ENCODE results near the gene SNX30.
A peak's percentile ranks its signal among the peaks of the same experiment; 100 is the strongest.

SNX30 gene

GRCh38 chr9:112887381-112887780 lies 136.8 kb downstream of the SNX30 start:
- no peak for TF ChIP-seq CTCF (IDR thresholded peaks at IDR 0.05; ENCODE audit: low read depth, low read length)
- H3K4me3 ChIP-seq (ENCODE audit: low read depth, low read length): no peak overlapping the region
- in situ Hi-C loops (cut with HindIII; ENCODE audit: low sequenced_read_pairs): no loop called here
- DNase-seq (ENCODE audit: low read depth, low spot score): no peak

- DNase-seq (ENCODE audit: low read depth, low spot score): no peak
- TF ChIP-seq CTCF (IDR thresholded peaks at IDR 0.05; ENCODE audit: low read depth, low read length): no peak
- H3K4me3 ChIP-seq (ENCODE audit: low read depth, low read length): peak within 1 kb of the TSS; percentile 17
- in situ Hi-C loops (cut with HindIII; ENCODE audit: low sequenced_read_pairs): no loop called here
These were observed 139.8 kb downstream of the SNX30 start, which contains the start of gene SLC46A2 for GRCh38 chr9:112890106-112891081. SLC46A2 (minus strand) TSS chr9:112890876; CDS start chr9:112890681, 195 bp downstream.

GRCh38 chr9:112891521-112891920 lies 141.0 kb downstream of the SNX30 start:
- H3K4me3 ChIP-seq (ENCODE audit: low read depth, low read length): no peak overlapping the region
- no peak for TF ChIP-seq CTCF (IDR thresholded peaks at IDR 0.05; ENCODE audit: low read depth, low read length)
- DNase-seq (ENCODE audit: low read depth, low spot score): no peak
- in situ Hi-C loops (cut with HindIII; ENCODE audit: low sequenced_read_pairs): no loop called here

GRCh38 chr9:112892981-112893380 lies 142.4 kb downstream of the SNX30 start:
- DNase-seq (ENCODE audit: low read depth, low spot score): no peak

GRCh38 chr9:112894041-112894440 lies 143.5 kb downstream of the SNX30 start:
- TF ChIP-seq CTCF (IDR thresholded peaks at IDR 0.05; ENCODE audit: low read depth, low read length): no peak
- H3K4me3 ChIP-seq (ENCODE audit: low read depth, low read length): no peak overlapping the region
- DNase-seq (ENCODE audit: low read depth, low spot score): no peak
- in situ Hi-C loops (cut with HindIII; ENCODE audit: low sequenced_read_pairs): no loop called here

More at GRCh38 chr9:112892981-112893380, 142.4 kb downstream of the SNX30 start:
- in situ Hi-C loops (cut with HindIII; ENCODE audit: low sequenced_read_pairs): no loop called here
- TF ChIP-seq CTCF (IDR thresholded peaks at IDR 0.05; ENCODE audit: low read depth, low read length): no peak
- H3K4me3 ChIP-seq (ENCODE audit: low read depth, low read length): no peak overlapping the region

- TF ChIP-seq CTCF (IDR thresholded peaks at IDR 0.05; ENCODE audit: low read depth, low read length): no peak
- in situ Hi-C loops (cut with HindIII; ENCODE audit: low sequenced_read_pairs): no loop called here
- no peak for DNase-seq (ENCODE audit: low read depth, low spot score)
- H3K4me3 ChIP-seq (ENCODE audit: low read depth, low read length): no peak overlapping the region
These were observed 144.1 kb downstream of the SNX30 start for GRCh38 chr9:112894699-112895098.
